Peyer's patch (tissue), 4 donors: ENCODE results near the gene PDLIM5.

Experiments
- POLR2A ChIP-seq, 2 donors: fragments of 450-650 bp; IDR thresholded peaks; one replicate each; pipeline ENCODE4 v1.5.1; 2017; ENCODE audit warnings: antibody characterized with exemption in 2 of 2, mild to moderate bottlenecking in 2 of 2, moderate library complexity in 2 of 2
- TF ChIP-seq, protein P1 (sequence below), 6 experiments: fragments of 450-650 bp in 4 of 6; fragments of 200-600 bp in 2 of 6; sonication (generic) in 1 of 6; IDR thresholded peaks; one replicate each; pipeline ENCODE4 v1.5.1; 2017 to 2019; ENCODE audit warnings: antibody characterized with exemption in 6 of 6, mild to moderate bottlenecking in 3 of 6, moderate library complexity in 1 of 6

DNA sequence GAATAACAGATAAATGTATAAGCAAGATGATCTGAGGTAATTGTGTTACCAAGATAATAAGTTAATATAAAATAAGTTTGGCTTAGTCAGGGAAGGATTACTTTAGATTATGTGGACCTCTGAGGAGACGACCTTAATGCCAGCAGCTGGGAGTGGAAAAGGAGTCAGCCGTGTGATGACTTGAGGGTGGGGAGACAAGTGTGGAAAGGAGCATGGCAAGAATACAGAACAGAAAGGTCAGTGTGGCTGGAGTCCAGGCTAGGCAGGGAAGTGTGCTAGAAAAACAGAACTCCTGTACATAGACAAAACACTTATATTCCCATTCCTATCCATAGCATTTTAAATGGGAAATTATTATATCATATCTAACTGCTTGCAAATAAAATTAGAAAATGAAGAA is 138.8 kb downstream of the PDLIM5 start:
- TF ChIP-seq, protein P1, sequence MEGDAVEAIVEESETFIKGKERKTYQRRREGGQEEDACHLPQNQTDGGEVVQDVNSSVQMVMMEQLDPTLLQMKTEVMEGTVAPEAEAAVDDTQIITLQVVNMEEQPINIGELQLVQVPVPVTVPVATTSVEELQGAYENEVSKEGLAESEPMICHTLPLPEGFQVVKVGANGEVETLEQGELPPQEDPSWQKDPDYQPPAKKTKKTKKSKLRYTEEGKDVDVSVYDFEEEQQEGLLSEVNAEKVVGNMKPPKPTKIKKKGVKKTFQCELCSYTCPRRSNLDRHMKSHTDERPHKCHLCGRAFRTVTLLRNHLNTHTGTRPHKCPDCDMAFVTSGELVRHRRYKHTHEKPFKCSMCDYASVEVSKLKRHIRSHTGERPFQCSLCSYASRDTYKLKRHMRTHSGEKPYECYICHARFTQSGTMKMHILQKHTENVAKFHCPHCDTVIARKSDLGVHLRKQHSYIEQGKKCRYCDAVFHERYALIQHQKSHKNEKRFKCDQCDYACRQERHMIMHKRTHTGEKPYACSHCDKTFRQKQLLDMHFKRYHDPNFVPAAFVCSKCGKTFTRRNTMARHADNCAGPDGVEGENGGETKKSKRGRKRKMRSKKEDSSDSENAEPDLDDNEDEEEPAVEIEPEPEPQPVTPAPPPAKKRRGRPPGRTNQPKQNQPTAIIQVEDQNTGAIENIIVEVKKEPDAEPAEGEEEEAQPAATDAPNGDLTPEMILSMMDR (IDR thresholded peaks at IDR 0.05) = no peak
- TF ChIP-seq POLR2A (IDR thresholded peaks at IDR 0.05) = no peak
